GM12874 (cell line): Measurements from ENCODE around the gene SLC18A3.

Experiments
- CTCF ChIP-seq: IDR thresholded peaks from 2 replicates; pipeline ENCODE4 v1.5.1; 2011; ENCODE audit warnings: low read depth, mild to moderate bottlenecking, control low read depth, low read length, moderate library complexity; ENCODE audit not compliant: insufficient read depth

The SLC18A3 gene

DNA sequence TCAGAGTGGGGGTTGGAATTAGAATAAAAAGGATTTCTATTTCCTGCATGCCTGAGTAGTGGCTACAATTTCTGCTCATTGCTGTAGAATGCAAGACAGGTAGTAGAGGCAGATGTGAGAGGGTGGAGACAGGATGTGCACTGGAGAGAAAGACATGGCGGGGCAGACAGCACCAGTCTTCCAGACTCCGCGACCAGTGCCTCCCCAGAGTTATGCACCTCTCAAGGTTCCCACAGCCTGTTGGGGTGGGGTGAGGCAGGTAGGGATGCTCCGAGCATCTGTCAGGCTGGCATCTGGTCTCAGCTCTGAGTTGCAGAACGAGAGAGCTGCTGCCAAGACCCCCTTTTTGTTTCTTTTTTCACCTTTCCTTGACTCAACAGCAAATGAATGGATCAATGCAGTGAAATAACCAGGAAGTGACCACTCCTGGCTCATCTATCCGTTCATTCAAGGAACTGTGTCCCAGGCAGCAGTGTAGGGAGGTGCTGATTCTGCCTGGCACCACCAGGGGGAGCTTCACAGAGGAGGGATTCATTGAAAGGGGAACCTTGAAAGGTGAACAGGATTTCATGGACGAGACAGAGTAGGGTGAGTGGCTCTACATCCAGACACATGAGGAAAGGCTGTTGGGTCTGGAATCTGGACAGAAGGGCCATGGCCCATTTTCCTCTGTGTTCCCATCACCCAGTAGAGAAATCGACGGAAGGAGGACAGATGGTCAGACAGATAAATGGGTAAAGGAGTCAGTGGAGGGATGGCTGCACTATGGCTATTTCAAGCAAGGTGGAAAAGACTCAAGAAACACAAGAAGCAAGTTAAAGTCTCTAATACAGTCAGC, 17.2 kb upstream of the SLC18A3 start:
- TF ChIP-seq CTCF, result peak; percentile 94

- TF ChIP-seq CTCF, result no peak
Observed at GRCh38 chr10:49593564-49593875, 16.6 kb upstream of the SLC18A3 start.

DNA sequence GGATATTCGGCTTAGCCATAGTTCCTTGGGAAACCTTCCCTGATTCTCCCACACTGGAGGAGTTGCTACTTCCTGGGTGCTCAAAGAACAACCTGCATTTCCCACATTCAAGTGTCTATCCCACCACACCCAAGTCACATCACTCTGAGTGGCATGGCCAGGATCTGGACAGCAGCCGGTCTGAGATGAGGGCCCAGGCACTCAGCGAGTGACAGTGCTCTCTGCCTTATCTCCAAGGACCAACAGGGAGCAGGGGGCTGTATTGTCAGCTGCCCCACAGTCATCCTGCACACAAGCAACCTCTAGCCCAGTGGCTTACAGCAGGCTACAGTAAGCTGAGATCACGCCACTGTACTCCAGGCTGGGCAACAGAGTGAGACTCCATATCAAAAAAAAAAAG, 16.1 kb upstream of the SLC18A3 start:
- no peak for TF ChIP-seq CTCF

DNA sequence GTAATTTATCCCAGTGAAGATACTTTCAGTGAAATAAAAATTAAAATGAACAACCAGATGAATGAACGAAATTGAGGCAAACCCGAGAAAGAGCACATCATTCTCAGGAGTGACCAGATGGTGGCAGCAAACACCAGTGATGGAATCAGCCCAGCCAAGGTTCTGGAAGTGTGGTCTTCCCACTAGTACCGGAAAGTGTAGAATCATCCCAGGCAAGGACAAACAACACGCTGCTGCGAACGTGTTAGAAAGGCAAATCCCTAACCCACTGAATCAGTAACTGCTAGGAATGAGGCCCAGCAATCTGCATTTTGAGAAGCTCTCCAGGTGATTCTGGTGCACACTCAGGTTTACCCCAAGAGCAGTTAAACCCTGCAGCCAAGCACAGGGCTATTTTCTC, 15.5 kb upstream of the SLC18A3 start:
- peak; percentile 72 for TF ChIP-seq CTCF

- TF ChIP-seq CTCF, result no peak
Observed at GRCh38 chr10:49595003-49595712, 15.0 kb upstream of the SLC18A3 start.

GRCh38 chr10:49595713-49596492, 14.2 kb upstream of the SLC18A3 start:
- no peak for TF ChIP-seq CTCF

DNA sequence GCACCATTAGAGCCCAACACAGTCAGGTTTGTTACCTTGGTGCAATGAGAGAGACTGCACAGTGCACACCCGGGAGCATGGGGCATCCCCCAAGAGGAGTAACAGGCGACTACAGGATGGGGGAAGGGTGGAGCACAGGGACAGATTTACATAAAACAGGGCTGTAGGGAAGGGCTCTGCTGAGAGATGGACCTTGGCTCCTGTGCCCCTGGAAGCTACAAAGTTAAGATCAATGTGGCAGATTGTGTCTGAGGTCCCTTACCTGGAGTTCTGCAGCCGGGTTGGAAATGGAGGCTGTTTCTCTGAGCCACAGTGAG, 13.7 kb upstream of the SLC18A3 start:
- TF ChIP-seq CTCF, result no peak
